DOHH2 (cell line): ENCODE data around the gene GFM2.
A peak's percentile ranks its signal among the peaks of the same experiment; 100 is the strongest.

Source experiments
- H3F3A ChIP-seq: fragments of 200-600 bp; sonication (generic), shearing (Covaris generic); 2 replicates; pipeline ENCODE4 v1.6.0; 2016; ENCODE audit warnings: antibody characterized with exemption, mild to moderate bottlenecking; ENCODE audit not compliant: control insufficient read depth, insufficient read depth
- H3K27ac ChIP-seq: fragments of 200-600 bp; sonication (generic); 2 replicates; pipeline ENCODE4 v1.5.1; 2014; ENCODE audit warnings: low read depth, mild to moderate bottlenecking, low read length, moderate library complexity
- H3K27me3 ChIP-seq: fragments of 200-600 bp; sonication (generic); 2 replicates; pipeline ENCODE4 v1.6.1; 2014; ENCODE audit warnings: mild to moderate bottlenecking, low read length, mixed read lengths; ENCODE audit not compliant: control insufficient read depth
- H3K36me3 ChIP-seq: fragments of 200-600 bp; sonication (generic); 2 replicates; pipeline ENCODE4 v1.6.1; 2014; ENCODE audit warnings: mild to moderate bottlenecking, low read length, moderate library complexity, mixed read lengths; ENCODE audit not compliant: control insufficient read depth
- H3K4me1 ChIP-seq: fragments of 200-600 bp; sonication (generic); 2 replicates; pipeline ENCODE4 v1.6.1; 2014; ENCODE audit warnings: mild to moderate bottlenecking, low read length, mixed read lengths; ENCODE audit not compliant: control insufficient read depth
- H3K4me2 ChIP-seq: fragments of 200-600 bp; sonication (generic); 2 replicates; pipeline ENCODE4 v1.6.0; 2014; ENCODE audit warnings: mild to moderate bottlenecking, low read length, moderate library complexity
- H3K4me3 ChIP-seq: fragments of 200-600 bp; sonication (generic); 2 replicates; pipeline ENCODE4 v1.5.1; 2014; ENCODE audit warnings: mild to moderate bottlenecking, low read length, mixed read lengths
- H3K79me2 ChIP-seq: fragments of 200-600 bp; sonication (generic); 2 replicates; pipeline ENCODE4 v1.6.1; 2014; ENCODE audit warnings: mild to moderate bottlenecking, low read length, mixed read lengths; ENCODE audit not compliant: control insufficient read depth
- H3K9me2 ChIP-seq: fragments of 200-600 bp; sonication (generic); replicated peaks from 2 replicates; pipeline ENCODE4 v1.6.1; 2014; ENCODE audit warnings: mild to moderate bottlenecking, low read length, mixed read lengths; ENCODE audit not compliant: control insufficient read depth
- H3K9me3 ChIP-seq: fragments of 200-600 bp; sonication (generic); 2 replicates; pipeline ENCODE4 v1.6.1; 2014; ENCODE audit warnings: antibody characterized with exemption, low read length, mixed read lengths; ENCODE audit not compliant: control insufficient read depth, insufficient read depth
- H4K20me1 ChIP-seq: fragments of 200-600 bp; sonication (generic); 2 replicates; pipeline ENCODE4 v1.6.0; 2014; ENCODE audit warnings: low read depth, mild to moderate bottlenecking, antibody characterized with exemption, low read length, moderate library complexity; ENCODE audit not compliant: control insufficient read depth, insufficient read depth
- CTCF ChIP-seq: fragments of 200-600 bp; sonication (generic); IDR thresholded peaks from one replicate; pipeline ENCODE4 v1.5.1; 2014; ENCODE audit warnings: antibody characterized with exemption, mild to moderate bottlenecking, low read depth, low read length; ENCODE audit not compliant: poor library complexity, severe bottlenecking
- EZH2phosphoT487 ChIP-seq: fragments of 200-600 bp; sonication (generic); IDR thresholded peaks from 2 replicates; pipeline ENCODE4 v1.6.1; 2017; ENCODE audit warnings: borderline replicate concordance, mild to moderate bottlenecking, antibody characterized with exemption, low read length, moderate library complexity, mixed read lengths

The GFM2 gene

DNA sequence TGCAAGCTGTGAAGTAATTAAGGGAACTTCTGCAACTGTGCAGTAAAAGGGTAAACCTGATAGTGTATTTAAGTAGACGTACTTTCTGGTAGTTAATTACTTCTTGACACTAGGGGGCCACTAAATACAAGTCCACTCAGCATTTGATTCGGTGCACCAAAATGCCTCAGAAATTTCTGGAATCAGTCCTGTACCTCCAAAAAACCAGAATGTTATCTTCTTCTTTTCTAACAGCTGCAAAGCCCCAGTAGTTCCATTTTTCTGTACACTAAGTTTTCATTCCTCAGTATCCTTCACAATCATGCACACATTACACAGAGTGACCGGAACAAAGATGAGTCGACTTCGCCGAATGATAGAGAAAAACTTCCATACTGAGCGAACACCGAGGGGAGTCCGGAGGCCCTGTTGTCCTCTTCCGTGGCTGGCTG lies 484 bp downstream of the GFM2 start:
- Histone ChIP-seq H3K9me2 (no peaks in the 10 kb centered on the region), H3K27ac (peak overlapping the region; percentile 53), H3K4me3 (peak overlapping the region; percentile 98), H3K27me3 (no peaks in the 10 kb centered on the region), H3K4me1 (peaks cover 26% of the 10 kb centered on the region), H3K9me3 (no peaks in the 10 kb centered on the region), H3K36me3 (peaks cover 74% of the 10 kb centered on the region), H3F3A (no peaks in the 10 kb centered on the region), H4K20me1 (peaks cover 11% of the 10 kb centered on the region), H3K4me2 (peak overlapping the region; percentile 58), H3K79me2 (peaks cover 61% of the 10 kb centered on the region)
- TF ChIP-seq CTCF, result peak; percentile 65
- TF ChIP-seq EZH2phosphoT487, result no peak

- no peaks in the 10 kb centered on the region for H3K9me3 ChIP-seq
- peaks cover 76% of the 10 kb centered on the region for H3K36me3 ChIP-seq
- peaks cover 61% of the 10 kb centered on the region for H3K79me2 ChIP-seq
- peaks cover 11% of the 10 kb centered on the region for H4K20me1 ChIP-seq
- no peaks in the 10 kb centered on the region for H3F3A ChIP-seq
- peak overlapping the region; percentile 98 for H3K4me3 ChIP-seq
- TF ChIP-seq CTCF, result no peak
- no peak for TF ChIP-seq EZH2phosphoT487
- H3K9me2 ChIP-seq, result no peaks in the 10 kb centered on the region
- no peaks in the 10 kb centered on the region for H3K27me3 ChIP-seq
- peak overlapping the region; percentile 58 for H3K4me2 ChIP-seq
- H3K27ac ChIP-seq, result no peak overlapping the region
- H3K4me1 ChIP-seq, result peaks cover 26% of the 10 kb centered on the region
Observed at GRCh38 chr5:74765929-74766328, 988 bp downstream of the GFM2 start.

- no peak for TF ChIP-seq EZH2phosphoT487
- H3K4me3 ChIP-seq, result peak overlapping the region; percentile 98
- H3K27ac ChIP-seq, result no peak overlapping the region
- H3K4me1 ChIP-seq, result peaks cover 26% of the 10 kb centered on the region
- H4K20me1 ChIP-seq, result peaks cover 11% of the 10 kb centered on the region
- no peaks in the 10 kb centered on the region for H3K27me3 ChIP-seq
- no peaks in the 10 kb centered on the region for H3F3A ChIP-seq
- H3K4me2 ChIP-seq, result peak overlapping the region; percentile 58
- peaks cover 76% of the 10 kb centered on the region for H3K36me3 ChIP-seq
- H3K79me2 ChIP-seq, result peaks cover 61% of the 10 kb centered on the region
- H3K9me2 ChIP-seq, result no peaks in the 10 kb centered on the region
- no peaks in the 10 kb centered on the region for H3K9me3 ChIP-seq
Observed at GRCh38 chr5:74765201-74765600, 1.7 kb downstream of the GFM2 start.

DNA sequence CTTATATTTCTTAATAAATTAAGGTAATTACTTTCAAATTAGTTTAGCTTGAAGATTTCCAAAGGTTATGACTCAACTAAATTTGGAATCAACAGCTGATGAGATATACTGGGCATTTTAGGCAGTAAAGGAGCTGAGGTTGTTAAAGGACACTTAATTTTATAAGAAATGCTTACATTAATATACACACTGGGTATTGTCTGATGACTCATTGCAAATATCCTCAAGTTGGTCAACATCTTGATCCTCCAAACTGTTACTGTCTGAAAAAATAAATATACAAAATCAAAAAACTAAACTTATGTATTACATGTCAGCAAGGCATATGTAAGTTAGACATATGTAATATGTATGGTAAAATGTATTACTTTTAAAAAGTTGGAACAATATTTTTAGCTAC lies 3.4 kb downstream of the GFM2 start:
- Histone ChIP-seq H3K9me2 (no peaks in the 10 kb centered on the region), H3F3A (no peaks in the 10 kb centered on the region), H3K9me3 (no peaks in the 10 kb centered on the region), H3K4me2 (no peak overlapping the region), H3K36me3 (peaks cover 68% of the 10 kb centered on the region), H3K4me3 (no peak overlapping the region), H4K20me1 (peaks cover 11% of the 10 kb centered on the region), H3K27ac (no peak overlapping the region), H3K4me1 (peaks cover 25% of the 10 kb centered on the region), H3K79me2 (peaks cover 54% of the 10 kb centered on the region), H3K27me3 (no peaks in the 10 kb centered on the region)
- TF ChIP-seq CTCF (no peak), EZH2phosphoT487 (no peak)
